B cell (primary cell): Measurements from ENCODE around the gene LTA4H.

Experiments used
- CTCF ChIP-seq: fragments of 200-600 bp; IDR thresholded peaks from one replicate; pipeline ENCODE4 v1.8.0; 2022; ENCODE audit warnings: antibody characterized with exemption, mild to moderate bottlenecking
- EZH2 ChIP-seq: IDR thresholded peaks from 2 replicates; pipeline ENCODE4 v1.6.1; 2012; ENCODE audit warnings: borderline replicate concordance, low read depth, mild to moderate bottlenecking, moderate library complexity, low read length; ENCODE audit not compliant: insufficient read depth, poor library complexity, severe bottlenecking

GRCh38 chr12:96060041-96060440 lies 24.7 kb upstream of the LTA4H start:
- TF ChIP-seq CTCF (no peak), EZH2 (no peak)
